WTC11 (cell line): Measurements from ENCODE around the gene PSME2. TPM values are rescaled to one million over a fixed set of nuclear protein-coding genes. Genes with fewer than 3 reads are reported as not detected.

Experiments
- ATAC-seq: fragments of 200-7000 bp; cut with Tn5 transposase; 2 replicates; pipeline ENCODE4 v1.10.0; 2021; ENCODE audit warnings: mild to moderate bottlenecking, moderate library complexity
- CTCF ChIA-PET: fragments of 300-600 bp; sonication (Branson Sonifier 250); formaldehyde crosslinking; loops from one replicate; lab custom pipeline; 2021; ENCODE audit warnings: antibody characterized with exemption; lab: Charles Lee
- POLR2A ChIA-PET: fragments of 350-600 bp; sonication (Branson Sonifier 250); formaldehyde crosslinking; loops from one replicate; lab custom pipeline; 2021; ENCODE audit warnings: antibody characterized with exemption; lab: Charles Lee
- DNase-seq: peaks from one replicate; pipeline ENCODE4 v3.0.0; 2021; ENCODE audit warnings: low spot score
- H3K27ac Mint-ChIP-seq: 2 replicates; pipeline ENCODE4 v1.8.0; 2021; ENCODE audit warnings: mixed read lengths
- H3K27me3 Mint-ChIP-seq: 2 replicates; pipeline ENCODE4 v1.8.0; 2021; ENCODE audit warnings: low read depth, mild to moderate bottlenecking, moderate library complexity, mixed read lengths
- H3K36me3 Mint-ChIP-seq: 2 replicates; pipeline ENCODE4 v1.8.0; 2021; ENCODE audit warnings: mixed read lengths
- H3K4me1 Mint-ChIP-seq: 2 replicates; pipeline ENCODE4 v1.8.0; 2022; ENCODE audit warnings: mixed read lengths
- H3K4me3 Mint-ChIP-seq: 2 replicates; pipeline ENCODE4 v1.8.0; 2021; ENCODE audit warnings: mild to moderate bottlenecking, moderate library complexity, mixed read lengths
- H3K9me3 Mint-ChIP-seq: 2 replicates; pipeline ENCODE4 v1.8.0; 2021; ENCODE audit warnings: mixed read lengths
- ELF4 ChIP-seq: sonication (generic); formaldehyde crosslinking; IDR thresholded peaks from 2 replicates; pipeline ENCODE4 v1.8.1; 2022; ENCODE audit warnings: low read depth, mild to moderate bottlenecking, moderate library complexity, missing genetic modification reagents
- EMX1 ChIP-seq: fragments of 250-450 bp; sonication (Bioruptor Pico); IDR thresholded peaks from 2 replicates; pipeline ENCODE4 v1.8.0; 2021; ENCODE audit warnings: mild to moderate bottlenecking
- IRF2 ChIP-seq: sonication (generic); formaldehyde crosslinking; IDR thresholded peaks from 2 replicates; pipeline ENCODE4 v1.8.0; 2022; ENCODE audit warnings: low read depth, missing genetic modification reagents, borderline replicate concordance
- JAZF1 ChIP-seq: fragments of 250-450 bp; sonication (Bioruptor Pico); IDR thresholded peaks from 2 replicates; pipeline ENCODE4 v1.9.0; 2021; ENCODE audit warnings: moderate library complexity, mild to moderate bottlenecking, inconsistent platforms
- NFATC4 ChIP-seq: fragments of 250-450 bp; sonication (Bioruptor Pico); IDR thresholded peaks from 2 replicates; pipeline ENCODE4 v1.9.0; 2021; ENCODE audit warnings: mild to moderate bottlenecking
- TEAD1 ChIP-seq: sonication (generic); formaldehyde crosslinking; IDR thresholded peaks from 2 replicates; pipeline ENCODE4 v1.8.0; 2022; ENCODE audit warnings: mild to moderate bottlenecking, missing genetic modification reagents
- ZNF232 ChIP-seq: sonication (generic); formaldehyde crosslinking; IDR thresholded peaks from 2 replicates; pipeline ENCODE4 v1.8.0; 2022; ENCODE audit warnings: mild to moderate bottlenecking, missing genetic modification reagents
- total RNA-seq: library from RNA; stranded (reverse); gene quantifications from 3 replicates; pipeline ENCODE4 v1.2.3, GENCODE V29; 2021
- TF ChIP-seq, protein P1 (sequence below): fragments of 200-600 bp; IDR thresholded peaks from 2 replicates; pipeline ENCODE4 v1.8.0; 2022; ENCODE audit warnings: antibody characterized with exemption
- TF ChIP-seq, protein P2 (sequence below): sonication (generic); formaldehyde crosslinking; IDR thresholded peaks from 2 replicates; pipeline ENCODE4 v1.8.1; 2023; ENCODE audit warnings: mild to moderate bottlenecking, missing genetic modification reagents, moderate library complexity
- TF ChIP-seq, protein P3 (sequence below): sonication (generic); formaldehyde crosslinking; conservative IDR thresholded peaks from 2 replicates; pipeline ENCODE4 v1.8.1; 2023; ENCODE audit warnings: mild to moderate bottlenecking, low read depth, missing genetic modification reagents, moderate library complexity
- TF ChIP-seq, protein P4 (sequence below): sonication (generic); formaldehyde crosslinking; IDR thresholded peaks from 2 replicates; pipeline ENCODE4 v1.8.0; 2023; ENCODE audit warnings: missing genetic modification reagents
- TF ChIP-seq, protein P5 (sequence below): sonication (generic); formaldehyde crosslinking; IDR thresholded peaks from 2 replicates; pipeline ENCODE4 v1.8.1; 2022; ENCODE audit warnings: low read depth, mild to moderate bottlenecking, moderate library complexity, missing genetic modification reagents, borderline replicate concordance
- TF ChIP-seq, protein P6 (sequence below): sonication (generic); formaldehyde crosslinking; IDR thresholded peaks from 2 replicates; pipeline ENCODE4 v1.8.1; 2023; ENCODE audit warnings: mild to moderate bottlenecking, missing genetic modification reagents, borderline replicate concordance
- TF ChIP-seq, protein P7 (sequence below): fragments of 250-450 bp; sonication (Bioruptor Pico); IDR thresholded peaks from 2 replicates; pipeline ENCODE4 v1.9.0; 2021; ENCODE audit warnings: mild to moderate bottlenecking
- TF ChIP-seq, protein P8 (sequence below): sonication (generic); formaldehyde crosslinking; IDR thresholded peaks from 2 replicates; pipeline ENCODE4 v1.8.1; 2023; ENCODE audit warnings: mild to moderate bottlenecking, missing genetic modification reagents
- TF ChIP-seq, protein P9 (sequence below): sonication (generic); formaldehyde crosslinking; IDR thresholded peaks from 2 replicates; pipeline ENCODE4 v1.8.1; 2022; ENCODE audit warnings: mild to moderate bottlenecking, missing genetic modification reagents, moderate library complexity, borderline replicate concordance

PSME2 gene
- total RNA-seq, 1 experiment from 2014 or later, result 103 TPM

DNA sequence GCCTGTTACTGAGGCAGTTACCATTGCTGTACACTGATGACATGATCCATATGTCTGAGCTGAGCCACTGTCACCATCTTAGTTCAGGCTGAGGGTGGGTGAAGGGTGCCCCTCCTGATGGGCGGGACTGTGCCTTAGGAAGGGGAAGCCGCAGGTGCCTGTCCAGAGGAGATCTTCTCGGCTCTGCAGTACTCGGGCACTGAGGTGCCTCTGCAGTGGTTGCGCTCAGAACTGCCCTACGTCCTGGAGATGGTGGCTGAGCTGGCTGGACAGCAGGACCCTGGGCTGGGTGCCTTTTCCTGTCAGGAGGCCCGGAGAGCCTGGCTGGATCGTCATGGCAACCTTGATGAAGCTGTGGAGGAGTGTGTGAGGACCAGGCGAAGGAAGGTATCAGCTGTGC lies 4.6 kb upstream of the PSME2 start (continued):
- TF ChIP-seq, protein P1, sequence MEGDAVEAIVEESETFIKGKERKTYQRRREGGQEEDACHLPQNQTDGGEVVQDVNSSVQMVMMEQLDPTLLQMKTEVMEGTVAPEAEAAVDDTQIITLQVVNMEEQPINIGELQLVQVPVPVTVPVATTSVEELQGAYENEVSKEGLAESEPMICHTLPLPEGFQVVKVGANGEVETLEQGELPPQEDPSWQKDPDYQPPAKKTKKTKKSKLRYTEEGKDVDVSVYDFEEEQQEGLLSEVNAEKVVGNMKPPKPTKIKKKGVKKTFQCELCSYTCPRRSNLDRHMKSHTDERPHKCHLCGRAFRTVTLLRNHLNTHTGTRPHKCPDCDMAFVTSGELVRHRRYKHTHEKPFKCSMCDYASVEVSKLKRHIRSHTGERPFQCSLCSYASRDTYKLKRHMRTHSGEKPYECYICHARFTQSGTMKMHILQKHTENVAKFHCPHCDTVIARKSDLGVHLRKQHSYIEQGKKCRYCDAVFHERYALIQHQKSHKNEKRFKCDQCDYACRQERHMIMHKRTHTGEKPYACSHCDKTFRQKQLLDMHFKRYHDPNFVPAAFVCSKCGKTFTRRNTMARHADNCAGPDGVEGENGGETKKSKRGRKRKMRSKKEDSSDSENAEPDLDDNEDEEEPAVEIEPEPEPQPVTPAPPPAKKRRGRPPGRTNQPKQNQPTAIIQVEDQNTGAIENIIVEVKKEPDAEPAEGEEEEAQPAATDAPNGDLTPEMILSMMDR, result no peak
- TF ChIP-seq, protein P2, sequence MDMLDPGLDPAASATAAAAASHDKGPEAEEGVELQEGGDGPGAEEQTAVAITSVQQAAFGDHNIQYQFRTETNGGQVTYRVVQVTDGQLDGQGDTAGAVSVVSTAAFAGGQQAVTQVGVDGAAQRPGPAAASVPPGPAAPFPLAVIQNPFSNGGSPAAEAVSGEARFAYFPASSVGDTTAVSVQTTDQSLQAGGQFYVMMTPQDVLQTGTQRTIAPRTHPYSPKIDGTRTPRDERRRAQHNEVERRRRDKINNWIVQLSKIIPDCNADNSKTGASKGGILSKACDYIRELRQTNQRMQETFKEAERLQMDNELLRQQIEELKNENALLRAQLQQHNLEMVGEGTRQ (CRISPR knock-in tag), result no peak

DNA sequence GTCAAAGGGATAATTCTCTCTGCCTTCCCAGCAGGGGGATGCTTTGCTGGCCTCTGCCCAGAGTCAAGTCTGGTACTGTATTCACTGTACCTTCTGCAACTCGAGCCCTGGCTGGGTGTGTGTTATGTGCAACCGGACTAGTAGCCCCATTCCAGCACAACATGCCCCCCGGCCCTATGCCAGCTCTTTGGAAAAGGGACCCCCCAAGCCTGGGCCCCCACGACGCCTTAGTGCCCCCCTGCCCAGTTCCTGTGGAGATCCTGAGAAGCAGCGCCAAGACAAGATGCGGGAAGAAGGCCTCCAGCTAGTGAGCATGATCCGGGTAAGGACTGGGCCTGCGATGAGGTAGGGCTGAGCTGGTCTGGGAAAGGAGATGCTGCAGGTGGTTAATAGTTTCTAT lies 4.2 kb upstream of the PSME2 start:
- Mint-ChIP-seq H3K27ac (no peak overlapping the region), H3K4me3 (no peak overlapping the region), H3K36me3 (peaks cover 46% of the 10 kb centered on the region), H3K9me3 (no peaks in the 10 kb centered on the region), H3K4me1 (peaks cover 18% of the 10 kb centered on the region), H3K27me3 (no peaks in the 10 kb centered on the region)
- ChIA-PET POLR2A (interaction anchor here (0.7 to 1.7 kb wide), 2 partner anchors 10 to 36 kb away, joined by 3 to 4 read pairs; partner anchors contain the start of genes DCAF11, IRF9 and NRL), CTCF (interaction anchor here (0.7 to 4.1 kb wide), 4 partner anchors 10 to 158 kb away, joined by 3 to 19 read pairs (median 4); partner anchors contain the start of genes CIDEB, IPO4 and IRF9)
- DNase-seq (no peak), ATAC-seq (no peak)
- TF ChIP-seq, protein P3, sequence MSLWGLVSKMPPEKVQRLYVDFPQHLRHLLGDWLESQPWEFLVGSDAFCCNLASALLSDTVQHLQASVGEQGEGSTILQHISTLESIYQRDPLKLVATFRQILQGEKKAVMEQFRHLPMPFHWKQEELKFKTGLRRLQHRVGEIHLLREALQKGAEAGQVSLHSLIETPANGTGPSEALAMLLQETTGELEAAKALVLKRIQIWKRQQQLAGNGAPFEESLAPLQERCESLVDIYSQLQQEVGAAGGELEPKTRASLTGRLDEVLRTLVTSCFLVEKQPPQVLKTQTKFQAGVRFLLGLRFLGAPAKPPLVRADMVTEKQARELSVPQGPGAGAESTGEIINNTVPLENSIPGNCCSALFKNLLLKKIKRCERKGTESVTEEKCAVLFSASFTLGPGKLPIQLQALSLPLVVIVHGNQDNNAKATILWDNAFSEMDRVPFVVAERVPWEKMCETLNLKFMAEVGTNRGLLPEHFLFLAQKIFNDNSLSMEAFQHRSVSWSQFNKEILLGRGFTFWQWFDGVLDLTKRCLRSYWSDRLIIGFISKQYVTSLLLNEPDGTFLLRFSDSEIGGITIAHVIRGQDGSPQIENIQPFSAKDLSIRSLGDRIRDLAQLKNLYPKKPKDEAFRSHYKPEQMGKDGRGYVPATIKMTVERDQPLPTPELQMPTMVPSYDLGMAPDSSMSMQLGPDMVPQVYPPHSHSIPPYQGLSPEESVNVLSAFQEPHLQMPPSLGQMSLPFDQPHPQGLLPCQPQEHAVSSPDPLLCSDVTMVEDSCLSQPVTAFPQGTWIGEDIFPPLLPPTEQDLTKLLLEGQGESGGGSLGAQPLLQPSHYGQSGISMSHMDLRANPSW, result no peak
- TF ChIP-seq, protein P4, sequence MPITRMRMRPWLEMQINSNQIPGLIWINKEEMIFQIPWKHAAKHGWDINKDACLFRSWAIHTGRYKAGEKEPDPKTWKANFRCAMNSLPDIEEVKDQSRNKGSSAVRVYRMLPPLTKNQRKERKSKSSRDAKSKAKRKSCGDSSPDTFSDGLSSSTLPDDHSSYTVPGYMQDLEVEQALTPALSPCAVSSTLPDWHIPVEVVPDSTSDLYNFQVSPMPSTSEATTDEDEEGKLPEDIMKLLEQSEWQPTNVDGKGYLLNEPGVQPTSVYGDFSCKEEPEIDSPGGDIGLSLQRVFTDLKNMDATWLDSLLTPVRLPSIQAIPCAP (CRISPR knock-in tag), result no peak
- TF ChIP-seq TEAD1, result no peak

DNA sequence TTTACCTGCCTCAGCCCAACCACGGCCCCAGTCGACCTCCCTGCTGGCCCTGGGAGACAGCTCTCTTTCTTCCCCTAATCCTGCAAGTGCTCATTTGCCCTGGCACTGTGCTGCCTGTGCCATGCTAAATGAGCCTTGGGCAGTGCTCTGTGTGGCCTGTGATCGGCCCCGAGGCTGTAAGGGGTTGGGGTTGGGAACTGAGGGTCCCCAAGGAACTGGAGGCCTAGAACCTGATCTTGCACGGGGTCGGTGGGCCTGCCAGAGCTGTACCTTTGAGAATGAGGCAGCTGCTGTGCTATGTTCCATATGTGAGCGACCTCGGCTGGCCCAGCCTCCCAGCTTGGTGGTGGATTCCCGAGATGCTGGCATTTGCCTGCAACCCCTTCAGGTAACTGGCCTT lies 3.7 kb upstream of the PSME2 start:
- H3K4me1 Mint-ChIP-seq, result peaks cover 21% of the 10 kb centered on the region
- H3K27ac Mint-ChIP-seq, result no peak overlapping the region
- H3K9me3 Mint-ChIP-seq, result no peaks in the 10 kb centered on the region
- H3K27me3 Mint-ChIP-seq, result no peaks in the 10 kb centered on the region
- no peak for ATAC-seq
- POLR2A ChIA-PET, result interaction anchor here (1.7 kb wide), 1 partner anchor 11 kb away, joined by 4 read pairs; the partner anchor contains the start of gene IRF9
- CTCF ChIA-PET, result interaction anchor here (0.7 to 4.1 kb wide), 3 partner anchors 11 to 42 kb away, joined by 3 to 19 read pairs (median 4); partner anchors contain the start of genes IPO4 and IRF9
- no peak for DNase-seq
- H3K4me3 Mint-ChIP-seq, result no peak overlapping the region
- H3K36me3 Mint-ChIP-seq, result peaks cover 43% of the 10 kb centered on the region
- no peak for TF ChIP-seq ZNF232 (CRISPR knock-in tag)
- TF ChIP-seq, protein P5, sequence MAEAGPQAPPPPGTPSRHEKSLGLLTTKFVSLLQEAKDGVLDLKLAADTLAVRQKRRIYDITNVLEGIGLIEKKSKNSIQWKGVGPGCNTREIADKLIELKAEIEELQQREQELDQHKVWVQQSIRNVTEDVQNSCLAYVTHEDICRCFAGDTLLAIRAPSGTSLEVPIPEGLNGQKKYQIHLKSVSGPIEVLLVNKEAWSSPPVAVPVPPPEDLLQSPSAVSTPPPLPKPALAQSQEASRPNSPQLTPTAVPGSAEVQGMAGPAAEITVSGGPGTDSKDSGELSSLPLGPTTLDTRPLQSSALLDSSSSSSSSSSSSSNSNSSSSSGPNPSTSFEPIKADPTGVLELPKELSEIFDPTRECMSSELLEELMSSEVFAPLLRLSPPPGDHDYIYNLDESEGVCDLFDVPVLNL, result no peak
- TF ChIP-seq, protein P6, sequence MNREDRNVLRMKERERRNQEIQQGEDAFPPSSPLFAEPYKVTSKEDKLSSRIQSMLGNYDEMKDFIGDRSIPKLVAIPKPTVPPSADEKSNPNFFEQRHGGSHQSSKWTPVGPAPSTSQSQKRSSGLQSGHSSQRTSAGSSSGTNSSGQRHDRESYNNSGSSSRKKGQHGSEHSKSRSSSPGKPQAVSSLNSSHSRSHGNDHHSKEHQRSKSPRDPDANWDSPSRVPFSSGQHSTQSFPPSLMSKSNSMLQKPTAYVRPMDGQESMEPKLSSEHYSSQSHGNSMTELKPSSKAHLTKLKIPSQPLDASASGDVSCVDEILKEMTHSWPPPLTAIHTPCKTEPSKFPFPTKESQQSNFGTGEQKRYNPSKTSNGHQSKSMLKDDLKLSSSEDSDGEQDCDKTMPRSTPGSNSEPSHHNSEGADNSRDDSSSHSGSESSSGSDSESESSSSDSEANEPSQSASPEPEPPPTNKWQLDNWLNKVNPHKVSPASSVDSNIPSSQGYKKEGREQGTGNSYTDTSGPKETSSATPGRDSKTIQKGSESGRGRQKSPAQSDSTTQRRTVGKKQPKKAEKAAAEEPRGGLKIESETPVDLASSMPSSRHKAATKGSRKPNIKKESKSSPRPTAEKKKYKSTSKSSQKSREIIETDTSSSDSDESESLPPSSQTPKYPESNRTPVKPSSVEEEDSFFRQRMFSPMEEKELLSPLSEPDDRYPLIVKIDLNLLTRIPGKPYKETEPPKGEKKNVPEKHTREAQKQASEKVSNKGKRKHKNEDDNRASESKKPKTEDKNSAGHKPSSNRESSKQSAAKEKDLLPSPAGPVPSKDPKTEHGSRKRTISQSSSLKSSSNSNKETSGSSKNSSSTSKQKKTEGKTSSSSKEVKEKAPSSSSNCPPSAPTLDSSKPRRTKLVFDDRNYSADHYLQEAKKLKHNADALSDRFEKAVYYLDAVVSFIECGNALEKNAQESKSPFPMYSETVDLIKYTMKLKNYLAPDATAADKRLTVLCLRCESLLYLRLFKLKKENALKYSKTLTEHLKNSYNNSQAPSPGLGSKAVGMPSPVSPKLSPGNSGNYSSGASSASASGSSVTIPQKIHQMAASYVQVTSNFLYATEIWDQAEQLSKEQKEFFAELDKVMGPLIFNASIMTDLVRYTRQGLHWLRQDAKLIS (CRISPR knock-in tag), result no peak
- no peak for TF ChIP-seq ELF4 (CRISPR knock-in tag)
- TF ChIP-seq IRF2, result no peak
- TF ChIP-seq, protein P7, sequence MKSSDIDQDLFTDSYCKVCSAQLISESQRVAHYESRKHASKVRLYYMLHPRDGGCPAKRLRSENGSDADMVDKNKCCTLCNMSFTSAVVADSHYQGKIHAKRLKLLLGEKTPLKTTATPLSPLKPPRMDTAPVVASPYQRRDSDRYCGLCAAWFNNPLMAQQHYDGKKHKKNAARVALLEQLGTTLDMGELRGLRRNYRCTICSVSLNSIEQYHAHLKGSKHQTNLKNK, result no peak
- TF ChIP-seq, protein P8, sequence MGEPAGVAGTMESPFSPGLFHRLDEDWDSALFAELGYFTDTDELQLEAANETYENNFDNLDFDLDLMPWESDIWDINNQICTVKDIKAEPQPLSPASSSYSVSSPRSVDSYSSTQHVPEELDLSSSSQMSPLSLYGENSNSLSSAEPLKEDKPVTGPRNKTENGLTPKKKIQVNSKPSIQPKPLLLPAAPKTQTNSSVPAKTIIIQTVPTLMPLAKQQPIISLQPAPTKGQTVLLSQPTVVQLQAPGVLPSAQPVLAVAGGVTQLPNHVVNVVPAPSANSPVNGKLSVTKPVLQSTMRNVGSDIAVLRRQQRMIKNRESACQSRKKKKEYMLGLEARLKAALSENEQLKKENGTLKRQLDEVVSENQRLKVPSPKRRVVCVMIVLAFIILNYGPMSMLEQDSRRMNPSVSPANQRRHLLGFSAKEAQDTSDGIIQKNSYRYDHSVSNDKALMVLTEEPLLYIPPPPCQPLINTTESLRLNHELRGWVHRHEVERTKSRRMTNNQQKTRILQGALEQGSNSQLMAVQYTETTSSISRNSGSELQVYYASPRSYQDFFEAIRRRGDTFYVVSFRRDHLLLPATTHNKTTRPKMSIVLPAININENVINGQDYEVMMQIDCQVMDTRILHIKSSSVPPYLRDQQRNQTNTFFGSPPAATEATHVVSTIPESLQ (CRISPR knock-in tag), result no peak
- TF ChIP-seq, protein P9, sequence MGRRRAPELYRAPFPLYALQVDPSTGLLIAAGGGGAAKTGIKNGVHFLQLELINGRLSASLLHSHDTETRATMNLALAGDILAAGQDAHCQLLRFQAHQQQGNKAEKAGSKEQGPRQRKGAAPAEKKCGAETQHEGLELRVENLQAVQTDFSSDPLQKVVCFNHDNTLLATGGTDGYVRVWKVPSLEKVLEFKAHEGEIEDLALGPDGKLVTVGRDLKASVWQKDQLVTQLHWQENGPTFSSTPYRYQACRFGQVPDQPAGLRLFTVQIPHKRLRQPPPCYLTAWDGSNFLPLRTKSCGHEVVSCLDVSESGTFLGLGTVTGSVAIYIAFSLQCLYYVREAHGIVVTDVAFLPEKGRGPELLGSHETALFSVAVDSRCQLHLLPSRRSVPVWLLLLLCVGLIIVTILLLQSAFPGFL, result no peak
- TF ChIP-seq NFATC4 (CRISPR knock-in tag), result no peak
- TF ChIP-seq EMX1 (CRISPR knock-in tag), result no peak
- TF ChIP-seq JAZF1 (CRISPR knock-in tag), result no peak
